GM19452 (cell line): ENCODE measurements around the gene ANKS3.
"Not testable (repeated sequence)": the region's sequence is repeated elsewhere in the genome, so short reads cannot be mapped to it uniquely, and the experiment has no call there.

Experiments used
- ATAC-seq: cut with Tn5 transposase; IDR thresholded peaks from one replicate; pipeline ENCODE4 v1.9.1; 2021; ENCODE audit not compliant: unreplicated experiment

The ANKS3 gene

GRCh38 chr16:4754865-4755264, 20.8 kb upstream of the ANKS3 start:
- ATAC-seq: no peak

DNA sequence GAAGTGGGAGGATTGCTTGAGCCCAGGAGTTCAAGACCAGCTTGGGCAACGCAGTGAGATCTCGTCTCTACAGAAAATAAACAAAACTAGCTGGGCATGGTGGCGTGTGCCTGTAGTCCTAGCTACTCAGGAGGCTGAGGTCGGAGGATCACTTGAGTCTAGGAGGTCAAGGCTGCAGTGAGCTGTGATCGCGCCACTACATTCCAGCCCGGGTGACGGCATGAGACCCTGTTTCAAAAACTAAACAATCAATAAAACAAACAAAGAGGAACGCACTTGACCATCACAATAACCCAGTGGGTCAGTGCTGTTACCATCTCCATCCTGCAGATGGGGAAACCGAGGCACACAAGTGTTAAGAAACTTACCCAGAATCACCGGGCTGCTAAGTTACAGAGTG, 19.2 kb upstream of the ANKS3 start:
- no peak for ATAC-seq

DNA sequence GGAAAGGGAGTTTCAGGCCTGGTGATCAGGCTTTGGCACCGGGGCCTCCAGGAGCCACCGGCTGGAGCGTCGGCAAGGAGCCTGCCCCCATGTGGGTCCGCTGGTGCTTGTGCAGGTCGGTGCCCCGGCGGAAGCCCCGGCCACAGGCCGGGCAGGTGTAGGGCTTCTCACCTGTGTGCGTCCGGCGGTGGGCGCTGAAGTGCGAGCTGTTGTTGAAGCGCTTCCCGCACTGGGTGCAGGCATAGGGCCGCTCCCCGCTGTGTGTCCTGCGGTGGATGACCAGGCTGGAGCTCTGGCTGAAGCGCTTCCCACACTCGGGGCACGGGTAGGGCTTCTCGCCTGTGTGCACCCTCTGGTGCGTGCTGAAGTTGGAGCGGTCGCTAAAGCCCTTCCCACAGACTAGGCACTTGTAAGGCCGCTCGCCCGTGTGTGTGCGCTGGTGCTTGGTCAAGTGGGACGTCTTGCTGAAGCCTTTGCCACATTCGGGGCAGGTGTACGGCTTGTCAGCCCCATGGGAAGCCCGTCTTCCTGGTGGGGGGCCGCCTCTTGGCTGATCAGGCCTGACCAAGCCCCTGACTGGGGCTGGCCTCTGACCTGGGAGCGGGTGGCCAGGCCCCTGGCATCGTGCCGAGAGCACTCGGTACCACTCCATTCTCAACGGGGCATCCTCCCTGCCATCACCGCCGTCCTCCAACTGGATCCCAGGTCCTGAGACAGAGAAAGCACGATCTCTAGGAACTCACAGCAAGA, 18.5 kb upstream of the ANKS3 start:
- ATAC-seq: no peak

- no peak for ATAC-seq
These were observed 16.8 kb upstream of the ANKS3 start for GRCh38 chr16:4750896-4751295.

DNA sequence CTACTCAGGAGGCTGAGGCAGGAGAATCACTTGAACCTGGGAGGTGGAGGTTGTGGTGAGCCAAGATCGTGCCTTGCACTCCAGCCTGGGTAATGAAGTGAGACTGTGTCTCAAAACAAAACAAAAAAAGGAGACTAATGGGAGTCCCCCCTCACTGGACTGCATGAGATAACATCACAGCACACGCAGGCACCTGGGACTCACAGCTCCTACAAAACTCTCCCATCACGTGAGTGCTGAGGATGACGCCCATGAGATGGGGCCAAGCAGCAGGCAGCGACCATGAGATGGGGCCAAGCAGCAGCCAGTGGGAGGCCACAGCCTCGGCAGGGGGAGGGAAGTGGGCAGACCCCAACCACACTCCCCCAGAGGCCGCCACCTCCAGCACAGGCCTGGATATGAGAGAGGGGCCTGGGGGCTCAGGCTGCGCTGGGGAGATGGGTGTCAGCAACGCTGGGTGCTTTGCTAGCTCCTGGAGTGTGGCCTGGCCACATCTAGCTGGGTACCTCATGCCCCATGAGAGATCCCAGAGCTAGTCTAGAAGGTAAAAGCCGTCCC, 15.7 kb upstream of the ANKS3 start:
- no peak for ATAC-seq

- ATAC-seq: no peak
These were observed 14.8 kb upstream of the ANKS3 start for GRCh38 chr16:4748682-4749411.

DNA sequence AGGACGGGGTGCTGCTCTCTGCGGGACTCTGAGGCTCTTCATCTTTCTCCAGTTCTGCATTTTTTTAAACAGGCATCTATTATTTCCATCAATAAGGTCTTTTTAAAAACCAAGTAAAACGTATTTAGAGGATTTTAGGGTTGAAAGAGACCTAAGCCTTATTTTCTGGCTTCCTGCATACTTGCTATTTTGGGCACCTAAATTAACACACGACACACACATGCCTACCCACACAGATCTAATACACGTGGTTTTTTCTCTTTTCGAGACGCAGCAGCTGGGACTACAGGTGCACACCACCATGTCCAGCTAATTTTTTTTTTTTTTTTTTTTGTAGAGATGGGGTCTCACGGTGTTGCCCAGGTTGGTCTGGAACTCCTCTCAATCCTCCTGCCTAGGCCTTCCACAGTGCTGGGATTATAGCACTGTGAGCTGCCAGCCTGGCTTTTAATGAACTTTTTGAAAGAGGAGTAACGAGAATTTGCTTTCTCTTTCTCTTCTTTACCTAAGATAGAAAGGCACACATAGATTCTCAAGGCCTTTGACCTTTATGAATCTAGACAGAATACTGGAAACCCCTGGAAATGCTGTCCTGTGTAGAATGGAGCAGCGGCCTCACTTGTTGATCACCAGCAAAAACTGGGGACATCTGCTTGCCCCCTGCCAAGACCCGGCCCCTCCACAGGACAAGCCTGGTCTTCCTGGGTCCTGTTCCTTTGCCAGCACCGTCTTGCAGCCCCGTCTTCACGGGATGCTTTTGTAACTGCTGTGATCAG, 14.0 kb upstream of the ANKS3 start:
- no peak for ATAC-seq

DNA sequence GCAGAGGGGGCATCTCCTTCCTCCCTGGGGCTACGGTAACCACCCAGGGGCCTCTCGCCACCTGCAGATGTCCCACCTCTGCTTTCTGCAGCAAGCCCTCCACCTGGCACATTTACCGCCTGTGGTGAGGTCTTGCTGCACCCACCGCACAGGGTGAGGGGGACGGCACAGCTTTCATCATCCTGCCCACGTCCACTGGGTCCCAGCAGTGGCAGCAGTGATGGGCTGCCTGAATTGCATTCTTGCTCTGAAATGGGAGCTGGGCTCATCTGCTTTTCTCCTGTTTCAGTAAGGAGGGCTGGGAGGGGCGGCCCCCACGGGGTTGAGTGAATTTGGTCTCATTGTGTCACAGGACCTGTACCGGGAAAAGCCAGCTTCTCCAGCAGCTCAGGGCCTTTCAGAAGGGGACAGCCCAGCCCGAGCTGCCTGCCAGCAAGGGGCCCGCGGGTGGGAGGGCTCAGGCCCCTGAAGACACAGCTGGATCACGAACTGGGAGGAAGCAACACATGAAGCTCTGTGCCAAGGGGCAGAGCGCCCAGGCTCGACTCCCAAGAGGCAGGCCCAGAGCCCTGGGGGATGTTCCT, 13.0 kb upstream of the ANKS3 start:
- no peak for ATAC-seq

- no peak for ATAC-seq
These were observed 12.1 kb upstream of the ANKS3 start for GRCh38 chr16:4746215-4746614.

GRCh38 chr16:4745274-4745569, 11.2 kb upstream of the ANKS3 start:
- ATAC-seq: no peak

DNA sequence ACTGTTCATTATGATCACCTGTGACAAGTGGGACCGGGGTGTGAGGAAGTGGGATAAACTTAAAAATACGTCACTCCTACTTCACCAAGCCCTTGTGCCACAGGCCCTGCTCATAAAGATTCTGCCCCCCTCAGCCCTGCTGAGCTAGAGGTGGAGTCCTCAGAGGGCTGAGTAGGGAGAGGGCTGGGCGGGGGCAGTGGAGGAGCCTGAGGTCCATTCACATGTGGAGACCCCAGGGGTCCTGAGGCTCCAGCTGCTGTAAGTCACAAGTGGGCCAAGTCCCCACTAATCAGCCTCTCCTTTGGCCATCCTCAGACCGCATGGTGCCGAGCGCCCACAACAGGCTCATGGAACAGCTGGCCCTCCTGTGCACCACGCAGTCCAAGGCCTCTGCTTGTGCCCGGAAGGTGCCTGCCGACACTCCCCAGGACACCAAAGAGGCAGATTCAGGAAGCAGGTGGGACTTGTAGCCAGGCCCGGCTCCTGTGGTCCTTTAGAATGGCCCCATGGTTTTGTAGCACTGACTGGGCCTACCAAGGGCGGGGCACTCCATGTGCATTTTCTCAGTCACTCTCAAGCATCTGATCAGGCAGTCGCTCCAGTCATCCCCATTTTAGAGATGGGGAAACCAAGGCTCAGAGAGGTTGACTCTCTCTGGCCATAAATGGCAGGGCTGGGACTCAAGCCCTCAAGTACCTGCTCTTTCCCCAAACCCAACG, 10.6 kb upstream of the ANKS3 start:
- no peak for ATAC-seq

- ATAC-seq: no peak
These were observed 9.3 kb upstream of the ANKS3 start for GRCh38 chr16:4743226-4743878.

GRCh38 chr16:4738370-4738769, 4.3 kb upstream of the ANKS3 start:
- ATAC-seq: not testable (repeated sequence)

DNA sequence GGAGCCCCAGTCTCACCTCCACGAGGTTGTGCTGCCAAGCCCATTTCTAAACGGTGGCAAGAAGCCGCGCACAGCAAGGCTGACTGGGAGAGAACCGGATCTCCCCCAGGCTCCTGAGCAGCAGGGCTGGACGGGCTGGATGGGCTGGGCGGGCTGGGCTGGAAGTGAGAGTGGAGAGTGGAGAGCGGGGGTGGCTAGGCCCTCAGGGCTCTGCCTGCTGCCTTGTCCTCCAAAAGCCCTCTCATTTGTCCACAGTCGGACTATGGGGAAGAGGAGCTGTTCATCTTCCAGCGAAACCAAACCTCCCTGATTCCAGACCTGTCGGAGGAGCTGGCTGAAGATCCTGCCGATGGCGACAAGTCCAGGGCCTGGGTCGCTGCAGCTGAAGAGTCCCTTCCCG, 3.5 kb upstream of the ANKS3 start:
- ATAC-seq: no peak

DNA sequence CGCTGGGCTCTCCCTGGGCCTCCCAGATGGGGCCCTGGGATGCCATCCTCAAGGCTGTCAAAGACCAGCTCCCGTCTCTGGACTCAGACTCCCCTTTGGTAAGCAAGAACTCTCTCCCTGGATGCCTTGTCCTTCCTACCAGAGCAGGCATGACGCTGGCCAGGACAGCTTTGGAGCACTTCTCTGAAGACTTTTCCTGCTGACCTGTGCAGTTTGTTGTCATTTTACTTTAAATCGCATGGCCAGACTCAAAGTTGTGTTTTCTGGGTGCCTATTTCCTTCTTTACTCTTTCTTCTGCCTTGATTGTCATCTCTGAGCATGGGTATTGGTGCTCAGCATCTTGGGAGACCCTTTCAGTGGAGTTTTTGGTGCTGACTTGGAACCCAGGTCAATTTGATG, 2.5 kb upstream of the ANKS3 start:
- ATAC-seq: no peak

DNA sequence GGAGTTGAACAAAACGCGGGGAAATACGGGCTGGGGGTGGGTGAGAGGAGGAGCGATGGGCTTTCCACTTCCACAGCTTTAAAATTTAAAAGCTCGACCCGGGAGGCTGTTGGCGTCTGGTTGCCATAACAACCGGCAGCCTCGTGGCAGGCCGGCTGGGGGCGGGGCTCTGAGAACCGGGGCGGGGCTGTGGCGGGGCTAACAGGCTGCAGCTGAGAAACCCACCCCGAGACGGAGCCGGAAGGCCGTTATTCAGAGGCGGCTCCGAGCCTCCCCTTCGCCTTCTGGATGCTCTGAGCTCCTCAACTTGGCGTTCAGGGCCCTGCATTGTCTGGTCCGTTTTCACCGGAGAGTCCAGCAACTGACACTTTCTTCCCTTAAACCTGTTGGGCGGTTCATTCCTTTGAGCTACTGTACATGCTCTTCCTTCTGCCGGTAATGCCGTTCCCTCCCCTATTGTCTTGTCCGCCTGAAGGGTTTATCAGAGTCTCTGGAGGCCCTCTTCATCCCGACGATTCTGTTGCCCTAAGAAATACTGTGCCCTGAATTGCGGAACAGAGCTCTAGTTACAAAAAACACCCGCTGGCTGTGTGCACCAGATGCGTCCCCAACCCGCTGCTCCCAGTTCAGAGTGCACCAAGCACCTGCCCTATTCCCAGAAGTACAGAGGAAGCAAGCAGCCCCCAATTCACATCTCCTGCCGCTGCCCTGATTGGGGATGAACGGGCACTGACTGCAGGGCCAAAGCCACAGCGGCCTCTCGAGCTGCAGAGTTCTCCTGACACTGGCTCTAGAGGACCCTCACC, 862 bp upstream of the ANKS3 start:
- ATAC-seq: peak; percentile 60

DNA sequence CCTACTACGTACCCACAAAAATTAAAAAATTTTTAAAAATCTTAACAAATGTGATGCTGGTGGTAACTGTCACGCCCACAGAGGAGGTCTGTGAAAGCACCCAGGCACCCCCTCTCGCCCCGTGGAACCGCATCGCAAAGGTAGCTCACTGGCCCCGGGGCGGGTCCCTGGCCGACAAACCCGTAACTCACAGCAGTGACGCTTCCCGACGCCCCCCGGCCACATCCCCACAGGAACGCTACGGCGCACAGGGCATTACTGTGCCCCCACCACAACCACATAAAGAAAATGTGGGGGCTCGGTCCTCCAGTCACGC, 366 bp downstream of the ANKS3 start:
- ATAC-seq: no peak

DNA sequence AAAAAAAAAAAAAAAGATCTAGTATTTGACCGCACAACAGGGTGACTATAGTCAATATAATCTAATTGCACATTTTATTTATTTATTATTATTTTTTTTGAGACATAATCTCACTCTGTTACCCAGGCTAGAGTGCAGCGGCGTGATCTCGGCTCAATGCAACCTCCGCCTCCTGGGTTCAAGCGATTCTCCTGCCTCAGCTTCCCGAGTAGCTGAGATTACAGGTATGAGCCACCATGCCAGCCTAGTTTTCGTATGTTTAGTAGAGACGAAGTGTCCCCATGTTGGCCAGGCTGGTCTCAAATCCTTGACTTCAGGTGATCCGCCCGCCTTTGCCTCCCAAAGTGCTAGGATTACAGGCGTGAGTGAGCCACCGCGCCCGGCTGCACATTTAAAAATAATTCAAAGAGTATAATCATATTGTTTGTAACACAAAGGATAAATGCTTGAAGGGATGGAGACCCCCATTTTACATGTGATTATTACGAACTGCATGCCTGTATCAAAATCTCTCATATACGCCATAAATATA, 794 bp downstream of the ANKS3 start:
- no peak for ATAC-seq

- no peak for ATAC-seq
These were observed 4.2 kb downstream of the ANKS3 start for GRCh38 chr16:4729876-4730275.
